H9 (cell line): ENCODE data around the gene CDH15. TPM values are rescaled to one million over a fixed set of nuclear protein-coding genes. Genes with fewer than 3 reads are reported as not detected.
A peak's percentile ranks its signal among the peaks of the same experiment; 100 is the strongest.

Source experiments
- DNase-seq: peaks from one replicate; pipeline ENCODE4 v3.0.0-alpha.2; 2017
- H2AFZ ChIP-seq: one replicate; pipeline ENCODE4 v1.6.1; 2013; ENCODE audit warnings: mild to moderate bottlenecking, low read length, control low read depth, moderate library complexity
- H2AK5ac ChIP-seq: 2 replicates; pipeline ENCODE4 v1.6.1; 2013; ENCODE audit warnings: low read length, control low read depth, mixed read lengths; ENCODE audit not compliant: insufficient read length
- H2BK120ac ChIP-seq: one replicate; pipeline ENCODE4 v1.6.1; 2013; ENCODE audit warnings: low read depth, mild to moderate bottlenecking, low read length, control low read depth, inconsistent platforms; ENCODE audit not compliant: poor library complexity, severe bottlenecking
- H2BK12ac ChIP-seq: 2 replicates; pipeline ENCODE4 v1.6.1; 2013; ENCODE audit warnings: low read length, control low read depth, mixed read lengths, low read depth; ENCODE audit not compliant: insufficient read length
- H2BK15ac ChIP-seq: 2 replicates; pipeline ENCODE4 v1.6.1; 2013; ENCODE audit warnings: low read depth, low read length, control low read depth
- H2BK20ac ChIP-seq: one replicate; pipeline ENCODE4 v1.6.1; 2013; ENCODE audit warnings: low read depth, mild to moderate bottlenecking, low read length, control low read depth, inconsistent platforms; ENCODE audit not compliant: poor library complexity, severe bottlenecking
- H2BK5ac ChIP-seq: 2 replicates; pipeline ENCODE4 v1.6.1; 2013; ENCODE audit warnings: low read length, control low read depth, mixed read lengths; ENCODE audit not compliant: insufficient read length
- H3K14ac ChIP-seq: 2 replicates; pipeline ENCODE4 v1.6.1; 2013; ENCODE audit warnings: low read length, control low read depth; ENCODE audit not compliant: insufficient read depth
- H3K18ac ChIP-seq: 2 replicates; pipeline ENCODE4 v1.6.1; 2013; ENCODE audit warnings: low read depth, mild to moderate bottlenecking, mixed read lengths, low read length, control low read depth; ENCODE audit not compliant: insufficient read length
- H3K23ac ChIP-seq: 2 replicates; pipeline ENCODE4 v1.6.1; 2013; ENCODE audit warnings: low read length, control low read depth, mixed read lengths, low read depth; ENCODE audit not compliant: insufficient read length
- H3K23me2 ChIP-seq: 2 replicates; pipeline ENCODE4 v1.6.1; 2013; ENCODE audit warnings: low read depth, mild to moderate bottlenecking, mixed read lengths, low read length, control low read depth; ENCODE audit not compliant: insufficient read length, poor library complexity, severe bottlenecking
- H3K27ac ChIP-seq: 2 replicates; pipeline ENCODE4 v1.5.1; 2013; ENCODE audit warnings: low read length, control low read depth, mixed read lengths, low read depth; ENCODE audit not compliant: insufficient read length
- H3K27me3 ChIP-seq: 2 replicates; pipeline ENCODE4 v1.6.1; 2013; ENCODE audit warnings: low read length, control low read depth, inconsistent platforms; ENCODE audit not compliant: insufficient read depth
- H3K4ac ChIP-seq: 2 replicates; pipeline ENCODE4 v1.6.1; 2013; ENCODE audit warnings: low read depth, mild to moderate bottlenecking, control low read depth, inconsistent platforms, low read length, moderate library complexity
- H3K4me1 ChIP-seq: 2 replicates; pipeline ENCODE4 v1.6.1; 2013; ENCODE audit warnings: low read length, control low read depth, inconsistent platforms; ENCODE audit not compliant: insufficient read depth
- H3K4me2 ChIP-seq: 2 replicates; pipeline ENCODE4 v1.6.1; 2013; ENCODE audit warnings: low read length, control low read depth, mixed read lengths; ENCODE audit not compliant: insufficient read length, insufficient read depth
- H3K56ac ChIP-seq: 2 replicates; pipeline ENCODE4 v1.6.1; 2013; ENCODE audit warnings: low read depth, mild to moderate bottlenecking, mixed read lengths, low read length, control low read depth; ENCODE audit not compliant: insufficient read length
- H3K79me1 ChIP-seq: 2 replicates; pipeline ENCODE4 v1.6.1; 2013; ENCODE audit warnings: low read depth, mild to moderate bottlenecking, moderate library complexity, low read length, control low read depth, inconsistent platforms; ENCODE audit not compliant: insufficient read depth, poor library complexity, severe bottlenecking
- H3K79me2 ChIP-seq: 2 replicates; pipeline ENCODE4 v1.6.1; 2013; ENCODE audit warnings: low read length, control low read depth, inconsistent platforms; ENCODE audit not compliant: insufficient read depth
- H3K9ac ChIP-seq: 2 replicates; pipeline ENCODE4 v1.6.1; 2013; ENCODE audit warnings: low read length, control low read depth, mixed read lengths; ENCODE audit not compliant: insufficient read length; ENCODE audit errors: extremely low read depth
- H3K9me3 ChIP-seq: one replicate; pipeline ENCODE4 v1.6.1; 2013; ENCODE audit warnings: low read depth, low read length, inconsistent platforms; ENCODE audit not compliant: control insufficient read depth
- H3T11ph ChIP-seq: one replicate; pipeline ENCODE4 v1.6.1; 2013; ENCODE audit warnings: mild to moderate bottlenecking, low read length, control low read depth, inconsistent platforms
- H4K20me1 ChIP-seq: one replicate; pipeline ENCODE4 v1.6.1; 2013; ENCODE audit not compliant: control insufficient read depth, insufficient read length, insufficient read depth
- H4K5ac ChIP-seq: 2 replicates; pipeline ENCODE4 v1.6.1; 2013; ENCODE audit warnings: low read depth, mild to moderate bottlenecking, mixed read lengths, low read length, control low read depth; ENCODE audit not compliant: insufficient read length
- H4K8ac ChIP-seq: replicated peaks from 2 replicates; pipeline ENCODE4 v1.6.1; 2013; ENCODE audit warnings: low read length, control low read depth, mixed read lengths, low read depth; ENCODE audit not compliant: insufficient read length
- H4K91ac ChIP-seq: 2 replicates; pipeline ENCODE4 v1.6.1; 2013; ENCODE audit warnings: low read depth, mild to moderate bottlenecking, moderate library complexity, mixed read lengths, low read length, control low read depth; ENCODE audit not compliant: insufficient read length
- H3K27ac Mint-ChIP-seq, 3 experiments: 2 replicates in 2 of 3; 3 replicates in 1 of 3; pipeline ENCODE4 v1.8.0; 2020 to 2021; ENCODE audit warnings: mixed read lengths in 3 of 3, mild to moderate bottlenecking in 1 of 3, moderate library complexity in 1 of 3
- H3K27me3 Mint-ChIP-seq: 2 replicates; pipeline ENCODE4 v1.8.0; 2021; ENCODE audit warnings: low read depth, mild to moderate bottlenecking, moderate library complexity, mixed read lengths
- H3K36me3 Mint-ChIP-seq, 3 experiments: 2 replicates in 2 of 3; 3 replicates in 1 of 3; pipeline ENCODE4 v1.8.0; 2020 to 2021; ENCODE audit warnings: low read depth in 3 of 3, mixed read lengths in 3 of 3; ENCODE audit not compliant: insufficient read depth in 1 of 3
- H3K4me1 Mint-ChIP-seq, 2 experiments: 2 replicates each; pipeline ENCODE4 v1.8.0; 2020; ENCODE audit warnings: mixed read lengths in 2 of 2
- H3K4me3 Mint-ChIP-seq, 2 experiments: 2 replicates in 1 of 2; 3 replicates in 1 of 2; pipeline ENCODE4 v1.8.0; 2020 to 2021; ENCODE audit warnings: mild to moderate bottlenecking in 2 of 2, mixed read lengths in 2 of 2, moderate library complexity in 1 of 2
- H3K9me3 Mint-ChIP-seq, 2 experiments: 2 replicates in 1 of 2; 3 replicates in 1 of 2; pipeline ENCODE4 v1.8.0; 2020; ENCODE audit warnings: mild to moderate bottlenecking in 2 of 2, mixed read lengths in 2 of 2, moderate library complexity in 1 of 2
- WGBS: extraction: QIAGEN DNeasy Blood & Tissue Kit; methylation state at CpG from one replicate; pipeline ENCODE4 v1.1.7; 2013; ENCODE audit warnings: missing lambda C conversion rate, low lambda C conversion rate, mixed read lengths; ENCODE audit not compliant: insufficient read length; ENCODE audit errors: extremely low coverage; 5-methylcytosine and 5-hydroxymethylcytosine counted together
- total RNA-seq: library from RNA; stranded (reverse); gene quantifications from 2 replicates; pipeline ENCODE4 v1.2.1, GENCODE V29; 2021
- TF ChIP-seq, protein P1 (sequence below): fragments of 200-600 bp; sonication (generic); conservative IDR thresholded peaks from 3 replicates; pipeline ENCODE4 v1.8.0; 2021; ENCODE audit warnings: antibody characterized with exemption, mild to moderate bottlenecking

CDH15 gene
- total RNA-seq, 1 experiment from 2014 or later = 0.28 TPM

- H2AK5ac ChIP-seq = no peak overlapping the region
- H3K4me2 ChIP-seq = no peak overlapping the region
- no CpG with 5 or more reads among the region's 22 CpGs for WGBS
- no peak overlapping the region for H2BK5ac ChIP-seq
- H3T11ph ChIP-seq = no peak overlapping the region
- H3K9ac ChIP-seq = no peak overlapping the region
- Mint-ChIP-seq H3K27ac (peak overlapping the region in 1 of 3 experiments; percentile 17; a peak in 2 of 7 replicates), H3K4me3 (no peak overlapping the region), H3K4me1 (no peaks in the 10 kb centered on the region), H3K36me3 (peaks cover 19 to 39% (median 37%) of the 10 kb centered on the region in 3 experiments), H3K27me3 (no peaks in the 10 kb centered on the region; the same call in 1 of the 2 replicates), H3K9me3 (peaks cover 5 to 13% of the 10 kb centered on the region in 2 experiments; a peak in 4 of 5 replicates)
- no peak overlapping the region for H3K4ac ChIP-seq
- no peaks in the 10 kb centered on the region for H3K79me2 ChIP-seq
- no peak overlapping the region for H2BK120ac ChIP-seq
- H3K14ac ChIP-seq = no peak overlapping the region; the same call in 1 of the 2 replicates
- H3K9me3 ChIP-seq = peaks cover under 1% of the 10 kb centered on the region
- TF ChIP-seq, protein P1, sequence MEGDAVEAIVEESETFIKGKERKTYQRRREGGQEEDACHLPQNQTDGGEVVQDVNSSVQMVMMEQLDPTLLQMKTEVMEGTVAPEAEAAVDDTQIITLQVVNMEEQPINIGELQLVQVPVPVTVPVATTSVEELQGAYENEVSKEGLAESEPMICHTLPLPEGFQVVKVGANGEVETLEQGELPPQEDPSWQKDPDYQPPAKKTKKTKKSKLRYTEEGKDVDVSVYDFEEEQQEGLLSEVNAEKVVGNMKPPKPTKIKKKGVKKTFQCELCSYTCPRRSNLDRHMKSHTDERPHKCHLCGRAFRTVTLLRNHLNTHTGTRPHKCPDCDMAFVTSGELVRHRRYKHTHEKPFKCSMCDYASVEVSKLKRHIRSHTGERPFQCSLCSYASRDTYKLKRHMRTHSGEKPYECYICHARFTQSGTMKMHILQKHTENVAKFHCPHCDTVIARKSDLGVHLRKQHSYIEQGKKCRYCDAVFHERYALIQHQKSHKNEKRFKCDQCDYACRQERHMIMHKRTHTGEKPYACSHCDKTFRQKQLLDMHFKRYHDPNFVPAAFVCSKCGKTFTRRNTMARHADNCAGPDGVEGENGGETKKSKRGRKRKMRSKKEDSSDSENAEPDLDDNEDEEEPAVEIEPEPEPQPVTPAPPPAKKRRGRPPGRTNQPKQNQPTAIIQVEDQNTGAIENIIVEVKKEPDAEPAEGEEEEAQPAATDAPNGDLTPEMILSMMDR = no peak
- H3K56ac ChIP-seq = no peak overlapping the region
- no peak overlapping the region for H3K18ac ChIP-seq
- H3K27ac ChIP-seq = no peak overlapping the region
- no peak overlapping the region for H2BK15ac ChIP-seq
- no peaks in the 10 kb centered on the region for H3K23me2 ChIP-seq
- no peaks in the 10 kb centered on the region for H3K4me1 ChIP-seq
- no peak overlapping the region for H2AFZ ChIP-seq
- H2BK12ac ChIP-seq = no peak overlapping the region
- H2BK20ac ChIP-seq = no peak overlapping the region
- DNase-seq = no peak
- no peak overlapping the region for H3K23ac ChIP-seq
- H4K5ac ChIP-seq = no peak overlapping the region
- H3K27me3 ChIP-seq = no peaks in the 10 kb centered on the region
- no peak overlapping the region for H4K8ac ChIP-seq
- H3K79me1 ChIP-seq = no peaks in the 10 kb centered on the region
- no peaks in the 10 kb centered on the region for H4K20me1 ChIP-seq
- H4K91ac ChIP-seq = no peak overlapping the region
Observed at GRCh38 chr16:89143911-89144675, 27.5 kb upstream of the CDH15 start.
